GM12891 (cell line): Measurements from ENCODE around the gene CCDC8.
"Not testable (repeated sequence)": the region's sequence is repeated elsewhere in the genome, so short reads cannot be mapped to it uniquely, and the experiment has no call there.

Experiments
- DNase-seq: peaks from one replicate; pipeline ENCODE4 v3.0.0; 2011; ENCODE audit warnings: low spot score; ENCODE audit not compliant: insufficient read length
- FAIRE-seq: peaks from 2 replicates; lab custom pipeline; 2011; peaks lifted over from hg19 to GRCh38; lab: Jason Lieb, UNC
- PAX5 ChIP-seq: IDR thresholded peaks from 2 replicates; pipeline ENCODE4 v1.6.1; 2011; ENCODE audit warnings: low read length, moderate library complexity, mild to moderate bottlenecking; ENCODE audit not compliant: insufficient read depth, severe bottlenecking
- POLR2A ChIP-seq: IDR thresholded peaks from 2 replicates; pipeline ENCODE4 v1.6.1; 2011; ENCODE audit warnings: low read depth, low read length, control low read depth
- POLR2AphosphoS5 ChIP-seq: IDR thresholded peaks from 2 replicates; pipeline ENCODE4 v1.6.1; 2011; ENCODE audit warnings: low read depth, low read length, control low read depth
- POU2F2 ChIP-seq: IDR thresholded peaks from 2 replicates; pipeline ENCODE4 v1.6.1; 2011; ENCODE audit warnings: low read depth, mild to moderate bottlenecking, control low read depth, low read length, moderate library complexity
- SPI1 ChIP-seq: IDR thresholded peaks from 2 replicates; pipeline ENCODE4 v1.6.1; 2011; ENCODE audit warnings: low read depth, low read length, control low read depth
- TAF1 ChIP-seq: IDR thresholded peaks from 2 replicates; pipeline ENCODE4 v1.6.1; 2011; ENCODE audit warnings: low read depth, low read length, control low read depth

CCDC8 gene

GRCh38 chr19:46429999-46430398 lies 16.6 kb upstream of the CCDC8 start:
- FAIRE-seq (no peak), DNase-seq (no peak)
- TF ChIP-seq TAF1 (no peak), POU2F2 (no peak), SPI1 (no peak), POLR2AphosphoS5 (no peak), POLR2A (no peak), PAX5 (no peak)

GRCh38 chr19:46428239-46429135 lies 15.1 kb upstream of the CCDC8 start, which contains the start of gene PNMA8C:
Gene PNMA8C (minus strand): TSS chr19:46428936. CDS start chr19:46428359, 577 bp downstream.
- no peak for DNase-seq
- peak; percentile 94 for FAIRE-seq
- TF ChIP-seq POU2F2: no peak
- TF ChIP-seq PAX5: no peak
- TF ChIP-seq TAF1: no peak
- TF ChIP-seq POLR2A: no peak
- no peak for TF ChIP-seq POLR2AphosphoS5
- 0 out of 2 replicates have a peak, but pooled peaks have one; percentile 11 for TF ChIP-seq SPI1

GRCh38 chr19:46427518-46428045 lies 14.2 kb upstream of the CCDC8 start:
- FAIRE-seq (no peak), DNase-seq (no peak)
- TF ChIP-seq SPI1 (no peak), PAX5 (no peak), POU2F2 (no peak), POLR2AphosphoS5 (no peak), POLR2A (no peak), TAF1 (no peak)

GRCh38 chr19:46426506-46427162 lies 13.3 kb upstream of the CCDC8 start:
- peak; percentile 62 for DNase-seq
- TF ChIP-seq SPI1 (no peak), TAF1 (no peak), POLR2A (no peak), POLR2AphosphoS5 (no peak), PAX5 (no peak), POU2F2 (no peak)
- FAIRE-seq: peak; percentile 91

GRCh38 chr19:46426035-46426505 lies 12.7 kb upstream of the CCDC8 start:
- TF ChIP-seq TAF1 (no peak), PAX5 (no peak), POLR2AphosphoS5 (no peak), SPI1 (no peak), POLR2A (no peak), POU2F2 (no peak)
- DNase-seq: no peak
- no peak for FAIRE-seq

- FAIRE-seq (peak; percentile 13), DNase-seq (no peak)
- TF ChIP-seq POLR2A: no peak
- TF ChIP-seq SPI1: 0 out of 2 replicates have a peak, but pooled peaks have one; percentile 30
- no peak for TF ChIP-seq PAX5
- TF ChIP-seq TAF1: no peak
- TF ChIP-seq POLR2AphosphoS5: no peak
Observed at GRCh38 chr19:46423188-46423587, 9.8 kb upstream of the CCDC8 start.

GRCh38 chr19:46422344-46422743 lies 9.0 kb upstream of the CCDC8 start:
- TF ChIP-seq POU2F2 (no peak), POLR2AphosphoS5 (no peak), SPI1 (no peak), TAF1 (no peak), POLR2A (no peak), PAX5 (no peak)
- DNase-seq: no peak
- FAIRE-seq: no peak

- DNase-seq (no peak), FAIRE-seq (no peak)
- TF ChIP-seq PAX5 (no peak), POLR2A (no peak), POLR2AphosphoS5 (no peak), TAF1 (no peak), POU2F2 (no peak), SPI1 (no peak)
Observed at GRCh38 chr19:46420056-46420455, 6.7 kb upstream of the CCDC8 start.

- not testable (repeated sequence) for DNase-seq, FAIRE-seq
Observed at GRCh38 chr19:46415804-46416709, 2.7 kb upstream of the CCDC8 start.

- FAIRE-seq, DNase-seq: not testable (repeated sequence)
Observed at GRCh38 chr19:46414899-46415298, 1.5 kb upstream of the CCDC8 start.
